Heart left ventricle (tissue), 16 donors: Measurements from ENCODE around the gene KRT80. TPM values are rescaled to one million over a fixed set of nuclear protein-coding genes. Genes with fewer than 3 reads are reported as not detected.

Source experiments
- ATAC-seq, 4 donors: fragments of 200-7000 bp; cut with Tn5 transposase; one replicate each; pipeline ENCODE4 v1.9.1; 2020 to 2022; ENCODE audit warnings: moderate library complexity in 4 of 4, mild to moderate bottlenecking in 3 of 4, moderate number of reproducible peaks in 1 of 4
- DNase-seq, 5 donors: peaks; one replicate each; pipeline ENCODE4 v3.0.0-alpha.2; 2020
- H3K27ac ChIP-seq, 12 donors: fragments of 200-600 bp; sonication (generic) in 4 of 12; one replicate each; pipeline versions ENCODE4 v1.5.0 to v1.8.0; 2016 to 2022; ENCODE audit warnings: mild to moderate bottlenecking in 2 of 12
- H3K27me3 ChIP-seq, 9 donors: fragments of 200-600 bp; sonication (generic) in 2 of 9; one replicate each; pipeline versions ENCODE4 v1.5.1 to v1.8.0; 2016 to 2022; ENCODE audit warnings: mild to moderate bottlenecking in 3 of 9
- H3K36me3 ChIP-seq, 9 donors: fragments of 200-600 bp; sonication (generic) in 2 of 9; one replicate each; pipeline versions ENCODE4 v1.5.0 to v1.8.0; 2018 to 2022; ENCODE audit warnings: mild to moderate bottlenecking in 2 of 9
- H3K4me1 ChIP-seq, 12 donors: fragments of 200-600 bp; sonication (generic) in 4 of 12; one replicate each; pipeline versions ENCODE4 v1.5.0 to v1.8.0; 2016 to 2022; ENCODE audit warnings: mild to moderate bottlenecking in 3 of 12
- H3K4me3 ChIP-seq, 12 donors: fragments of 200-600 bp; sonication (generic) in 4 of 12; one replicate each; pipeline versions ENCODE4 v1.5.0 to v1.8.0; 2017 to 2022; ENCODE audit warnings: mild to moderate bottlenecking in 9 of 12, moderate library complexity in 4 of 12
- H3K9me3 ChIP-seq, 12 donors: fragments of 200-600 bp; sonication (generic) in 4 of 12; one replicate each; pipeline versions ENCODE4 v1.5.0 to v1.8.0; 2016 to 2022; ENCODE audit warnings: mild to moderate bottlenecking in 1 of 12
- POLR2A ChIP-seq, 2 donors: fragments of 450-650 bp; IDR thresholded peaks; one replicate each; pipeline ENCODE4 v1.6.1; 2017; ENCODE audit warnings: antibody characterized with exemption in 2 of 2, mild to moderate bottlenecking in 2 of 2, moderate library complexity in 2 of 2
- WGBS, 4 donors: extraction: QIAGEN DNeasy Blood & Tissue Kit in 2 of 4; methylation state at CpG; one replicate each; pipeline versions ENCODE4 v1.1.5 to v1.1.7; 2013 to 2018; 5-methylcytosine and 5-hydroxymethylcytosine counted together
- intact Hi-C, 10 donors: fragments of 100-400 bp; cut with DNase I; formaldehyde crosslinking; loops; one replicate each; pipeline versions ENCODE4 v1.11.1 to v1.14.2; 2022
- polyA plus RNA-seq, 2 donors: library from polyadenylated mRNA; stranded (reverse); fragments of 200-250 nt; gene quantifications; one replicate each; pipeline ENCODE4 v1.2.3, GENCODE V29; 2013
- total RNA-seq, 9 donors: library from RNA; depleted of rRNA in 2 of 9; stranded (reverse); fragments of >200 nt in 2 of 9; fragmentation: NEBNext Ultra II Directional in 3 of 9; extraction: Animal tissue kit (Norgen Biotek cat#: 25700) in 3 of 9; gene quantifications; one replicate each; pipeline versions ENCODE4 v1.1.0 to v1.2.4, GENCODE V29; 2016 to 2023
- TF ChIP-seq, protein P1 (sequence below), 12 donors: fragments of 200-600 bp; sonication (generic) in 4 of 12; IDR thresholded peaks; one replicate each; pipeline versions ENCODE4 v1.5.0 to v1.8.0; 2018 to 2022; ENCODE audit warnings: antibody characterized with exemption in 12 of 12, mild to moderate bottlenecking in 5 of 12
- donor health status: ischemic (EF 13 %, LVEDD 7.1; RV severe dilation, severe dysfunction).
- donor health status: healthy with polysubstance abuse.
- donor health status: DM: no; HTN: yes; CAD: no.
- donor health status: DM: no; HTN: no; CAD: no.
- donor health status: ischemic (EF 25% LVEDD 6.9; RV normal size, moderate dysfunction).
- donor health status: ischemic (EF 25% LVEDD 5.7; RV mildly dilated, moderate dysfunction).
- donor health status: healthy.
- donor health status: DM: yes; HTN: yes; CAD: no.
- donor health status: ischemic (EF 35%, LVEDD 5.7; RV mildly dilated, moderate dysfunction).
- donor health status: nonischemic (EF 11% LVEDD 7.7; RV severe dilation, severe dysfunction).
- donor health status: DM: yes; HTN: yes; CAD: no.
- donor health status: PGD.
- donor health status: ischemic (EF 29% LVEDD 5.4; RV normal size, mild dysfunction).
- donor health status: nonischemic (EF 23%, LVEDD 6.1; RV moderate dilation, normal function).

Gene KRT80
- total and polyA plus RNA-seq, 11 donors = 0.08 to 1.2 (median 0.24) TPM; not detected in 2

DNA sequence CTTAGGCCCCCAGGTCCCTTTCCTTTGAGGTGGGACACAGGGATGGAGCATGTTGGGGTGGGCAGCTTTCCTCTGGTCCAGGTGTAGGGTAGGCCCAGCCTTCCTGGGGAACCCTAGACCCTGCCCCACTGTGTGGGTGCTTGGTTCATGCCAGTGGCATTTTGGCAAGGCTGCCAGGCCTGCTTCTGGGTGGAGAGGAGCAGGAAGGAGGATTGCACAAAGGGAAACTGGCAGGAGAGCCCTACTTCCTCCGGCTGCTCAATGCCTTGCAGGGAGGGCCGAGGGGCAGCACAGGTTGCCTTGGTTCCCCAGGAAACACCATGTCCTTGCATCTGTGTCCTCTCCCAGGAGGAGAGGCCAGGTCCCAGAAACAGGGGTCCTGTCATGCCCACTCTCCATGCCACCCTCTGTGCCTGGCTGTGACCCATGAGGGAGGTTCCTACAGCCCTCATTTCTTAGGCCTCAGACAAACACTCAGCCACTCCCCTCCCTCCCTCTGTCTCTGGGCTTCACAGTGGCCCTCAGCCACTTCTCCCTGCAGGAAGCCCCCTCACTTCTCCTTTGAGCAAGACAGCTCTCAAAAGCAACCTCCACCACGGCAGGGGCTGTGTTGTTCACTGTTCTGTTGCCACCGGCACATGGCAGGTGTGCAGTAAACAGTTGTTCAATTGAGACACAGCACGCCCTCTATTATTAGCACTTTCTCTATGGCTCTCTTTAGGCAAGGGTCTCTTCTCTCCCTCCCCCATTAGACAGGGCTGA, 6.8 kb upstream of the KRT80 start:
- TF ChIP-seq, protein P1, sequence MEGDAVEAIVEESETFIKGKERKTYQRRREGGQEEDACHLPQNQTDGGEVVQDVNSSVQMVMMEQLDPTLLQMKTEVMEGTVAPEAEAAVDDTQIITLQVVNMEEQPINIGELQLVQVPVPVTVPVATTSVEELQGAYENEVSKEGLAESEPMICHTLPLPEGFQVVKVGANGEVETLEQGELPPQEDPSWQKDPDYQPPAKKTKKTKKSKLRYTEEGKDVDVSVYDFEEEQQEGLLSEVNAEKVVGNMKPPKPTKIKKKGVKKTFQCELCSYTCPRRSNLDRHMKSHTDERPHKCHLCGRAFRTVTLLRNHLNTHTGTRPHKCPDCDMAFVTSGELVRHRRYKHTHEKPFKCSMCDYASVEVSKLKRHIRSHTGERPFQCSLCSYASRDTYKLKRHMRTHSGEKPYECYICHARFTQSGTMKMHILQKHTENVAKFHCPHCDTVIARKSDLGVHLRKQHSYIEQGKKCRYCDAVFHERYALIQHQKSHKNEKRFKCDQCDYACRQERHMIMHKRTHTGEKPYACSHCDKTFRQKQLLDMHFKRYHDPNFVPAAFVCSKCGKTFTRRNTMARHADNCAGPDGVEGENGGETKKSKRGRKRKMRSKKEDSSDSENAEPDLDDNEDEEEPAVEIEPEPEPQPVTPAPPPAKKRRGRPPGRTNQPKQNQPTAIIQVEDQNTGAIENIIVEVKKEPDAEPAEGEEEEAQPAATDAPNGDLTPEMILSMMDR (IDR thresholded peaks at IDR 0.05) = no peak
- no peak for TF ChIP-seq POLR2A (IDR thresholded peaks at IDR 0.05)
- intact Hi-C loops = no loop called here
- Histone ChIP-seq H3K27ac (peak overlapping the region in 10 of 12 donors; percentile 19 to 78 (median 65)), H3K36me3 (no peaks in the 10 kb centered on the region), H3K4me1 (peaks cover 0 to 73% (median 43%) of the 10 kb centered on the region in 12 donors), H3K9me3 (no peaks in the 10 kb centered on the region), H3K27me3 (no peaks in the 10 kb centered on the region), H3K4me3 (no peak overlapping the region)
- DNase-seq (peak in 1 of 5 donors; percentile 67), ATAC-seq (peak in 2 of 4 donors; percentile 6 to 11)
- WGBS, 4 donors = 70 to 83% (median 76%) methylated on average over 5 of the region's 5 CpGs

- ATAC-seq (peak; percentile 39 to 78 (median 58)), DNase-seq (peak in 2 of 5 donors; percentile 62 to 73)
- intact Hi-C loops = no loop called here
- no peaks in the 10 kb centered on the region for H3K9me3 ChIP-seq
- no peak overlapping the region for H3K4me3 ChIP-seq
- H3K36me3 ChIP-seq = no peaks in the 10 kb centered on the region
- TF ChIP-seq, protein P1 (IDR thresholded peaks at IDR 0.05) = no peak
- TF ChIP-seq POLR2A (IDR thresholded peaks at IDR 0.05) = no peak
- peak overlapping the region in 9 of 12 donors; percentile 10 to 78 (median 66) for H3K27ac ChIP-seq
- peaks cover 0 to 73% (median 48%) of the 10 kb centered on the region in 12 donors for H3K4me1 ChIP-seq
- H3K27me3 ChIP-seq = no peaks in the 10 kb centered on the region
- 50 to 64% (median 54%) methylated on average over 11 of the region's 11 CpGs for WGBS, 4 donors
These were observed 5.8 kb upstream of the KRT80 start for GRCh38 chr12:52197371-52198231.

GRCh38 chr12:52195065-52195730, 3.4 kb upstream of the KRT80 start:
- ATAC-seq (no peak), DNase-seq (no peak)
- Histone ChIP-seq H3K4me3 (no peak overlapping the region), H3K27me3 (no peaks in the 10 kb centered on the region), H3K4me1 (peaks cover 0 to 72% (median 55%) of the 10 kb centered on the region in 12 donors), H3K27ac (no peak overlapping the region), H3K9me3 (no peaks in the 10 kb centered on the region), H3K36me3 (no peaks in the 10 kb centered on the region)
- TF ChIP-seq POLR2A (IDR thresholded peaks at IDR 0.05) = no peak
- TF ChIP-seq, protein P1 (IDR thresholded peaks at IDR 0.05) = no peak
- intact Hi-C loops = no loop called here
- WGBS, 4 donors = 62 to 73% (median 69%) methylated on average over 7 to 8 of the region's 8 CpGs
